A673 (cell line): ENCODE results near the gene MED27.

Experiments
- CTCF ChIP-seq: fragments of 300-800, 200-600 bp; sonication (generic); conservative IDR thresholded peaks from 2 replicates; pipeline ENCODE4 v1.5.1; 2017; ENCODE audit warnings: low read depth, mild to moderate bottlenecking, antibody characterized with exemption, low read length, moderate library complexity, mixed read lengths
- EZH2 ChIP-seq: fragments of 200-600 bp; sonication (generic); IDR thresholded peaks from 2 replicates; pipeline ENCODE4 v1.6.1; 2017; ENCODE audit warnings: borderline replicate concordance, low read depth, mild to moderate bottlenecking, mixed read lengths, antibody characterized with exemption, low read length; ENCODE audit not compliant: poor library complexity, severe bottlenecking

GRCh38 chr9:131847665-131848354, 231.9 kb downstream of the MED27 start:
- TF ChIP-seq CTCF (no peak), EZH2 (no peak)
